ENCODE results near the gene SLC22A13.
"Not testable (repeated sequence)": the region's sequence is repeated elsewhere in the genome, so short reads cannot be mapped to it uniquely, and the experiment has no call there.

Gene SLC22A13, protein sequence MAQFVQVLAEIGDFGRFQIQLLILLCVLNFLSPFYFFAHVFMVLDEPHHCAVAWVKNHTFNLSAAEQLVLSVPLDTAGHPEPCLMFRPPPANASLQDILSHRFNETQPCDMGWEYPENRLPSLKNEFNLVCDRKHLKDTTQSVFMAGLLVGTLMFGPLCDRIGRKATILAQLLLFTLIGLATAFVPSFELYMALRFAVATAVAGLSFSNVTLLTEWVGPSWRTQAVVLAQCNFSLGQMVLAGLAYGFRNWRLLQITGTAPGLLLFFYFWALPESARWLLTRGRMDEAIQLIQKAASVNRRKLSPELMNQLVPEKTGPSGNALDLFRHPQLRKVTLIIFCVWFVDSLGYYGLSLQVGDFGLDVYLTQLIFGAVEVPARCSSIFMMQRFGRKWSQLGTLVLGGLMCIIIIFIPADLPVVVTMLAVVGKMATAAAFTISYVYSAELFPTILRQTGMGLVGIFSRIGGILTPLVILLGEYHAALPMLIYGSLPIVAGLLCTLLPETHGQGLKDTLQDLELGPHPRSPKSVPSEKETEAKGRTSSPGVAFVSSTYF

DNA sequence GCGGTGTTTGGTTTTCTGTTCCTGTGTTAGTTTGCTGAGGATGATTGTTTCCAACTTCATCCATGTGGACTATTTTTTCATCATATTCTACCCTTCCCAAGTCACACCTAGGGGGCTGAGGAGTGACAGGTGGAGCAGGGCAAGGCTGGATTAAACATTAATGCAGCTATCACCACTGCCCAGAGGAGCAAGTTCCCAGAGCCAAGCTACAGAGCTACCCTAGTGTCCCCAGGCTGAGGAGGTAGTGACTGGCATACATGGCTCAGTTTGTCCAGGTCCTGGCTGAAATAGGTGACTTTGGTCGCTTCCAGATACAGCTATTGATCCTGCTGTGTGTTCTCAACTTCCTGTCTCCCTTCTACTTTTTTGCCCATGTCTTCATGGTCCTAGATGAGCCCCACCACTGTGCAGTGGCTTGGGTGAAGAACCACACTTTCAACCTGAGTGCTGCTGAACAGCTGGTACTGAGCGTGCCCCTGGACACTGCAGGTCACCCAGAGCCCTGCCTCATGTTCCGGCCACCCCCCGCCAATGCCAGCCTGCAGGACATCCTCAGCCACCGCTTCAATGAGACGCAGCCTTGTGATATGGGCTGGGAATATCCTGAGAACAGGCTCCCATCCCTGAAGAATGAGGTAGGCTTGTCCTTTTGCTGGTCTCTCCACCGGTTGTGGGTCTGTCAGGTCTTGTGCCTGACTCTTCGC, at the start of gene SLC22A13:
Gene SLC22A13, plus strand, starts transcription at position 209 of the 704 bp plus-strand sequence. Its CDS starts 49 bp downstream, at position 258.
- H3K4me1 ChIP-seq (ENCODE audit: control insufficient read depth, insufficient read depth, low read length) = no peaks in the 10 kb centered on the region
- H3K27ac ChIP-seq (ENCODE audit: low read depth, low read length) = no peak within 1 kb of the TSS
- no peaks in the 10 kb centered on the region for H3K27me3 ChIP-seq (ENCODE audit: control insufficient read depth, insufficient read depth, low read length)
- no peak within 1 kb of the TSS for H3K4me3 ChIP-seq (ENCODE audit: low read length)
- H3K36me3 ChIP-seq (ENCODE audit: control insufficient read depth, insufficient read depth, low read length) = no peaks in the 10 kb centered on the region
- no peak within 1 kb of the TSS for H3K9ac ChIP-seq (ENCODE audit: low read length)

DNA sequence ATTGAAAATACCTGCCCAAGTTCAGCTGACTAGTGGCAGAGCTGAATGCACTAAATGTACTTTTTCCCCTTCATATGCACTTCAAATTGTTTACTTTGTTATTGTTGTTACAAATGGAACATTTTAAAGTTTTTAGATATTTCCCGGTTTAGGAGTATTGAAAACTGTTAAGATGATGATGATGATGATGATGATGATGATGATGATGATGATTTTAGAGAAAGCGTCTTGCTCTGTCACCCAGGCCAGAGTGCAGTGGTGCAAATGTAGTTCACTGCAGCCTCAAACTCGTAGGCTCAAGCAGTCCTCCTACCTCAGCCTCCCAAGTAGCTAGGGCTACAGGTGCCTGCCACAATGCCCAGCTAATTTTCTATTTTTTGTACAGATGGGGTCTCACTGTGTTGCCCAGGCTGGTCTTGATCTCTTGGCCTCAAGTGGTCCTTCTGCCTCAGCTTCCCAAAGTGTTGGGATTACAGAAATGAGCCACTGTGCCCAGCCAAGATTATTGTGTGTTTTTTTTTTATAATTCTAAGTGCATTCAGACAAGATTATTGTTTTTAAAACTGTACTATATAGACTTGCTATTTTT, 45.9 kb upstream of the SLC22A13 start:
- H3K27ac ChIP-seq (ENCODE audit: low read depth, low read length) = no peak overlapping the region
- H3K4me3 ChIP-seq (ENCODE audit: low read length) = no peak overlapping the region
- no peaks in the 10 kb centered on the region for H3K27me3 ChIP-seq (ENCODE audit: control insufficient read depth, insufficient read depth, low read length)
- H3K36me3 ChIP-seq (ENCODE audit: control insufficient read depth, insufficient read depth, low read length) = peaks cover 4% of the 10 kb centered on the region
- no peak overlapping the region for H3K9ac ChIP-seq (ENCODE audit: low read length)
- no peaks in the 10 kb centered on the region for H3K4me1 ChIP-seq (ENCODE audit: control insufficient read depth, insufficient read depth, low read length)

DNA sequence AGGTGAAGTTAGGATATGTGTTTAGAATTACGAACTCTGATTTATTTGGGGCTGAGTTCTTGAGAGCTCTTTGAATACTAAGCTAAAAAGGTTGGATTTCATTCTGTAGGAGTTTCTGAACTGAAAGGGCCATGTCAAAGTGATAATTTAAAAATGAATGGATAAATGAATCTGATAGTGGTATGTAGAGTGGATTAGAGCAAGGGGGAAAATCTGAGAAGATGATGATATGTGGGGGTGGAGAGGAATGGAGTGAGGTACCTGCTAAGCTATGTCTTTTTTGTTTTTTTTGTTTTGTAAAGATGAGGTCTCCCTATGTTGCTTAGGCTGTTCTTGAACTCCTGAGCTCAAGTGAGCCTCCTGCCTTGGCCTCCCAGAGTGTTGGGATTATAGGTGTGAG, 44.6 kb upstream of the SLC22A13 start:
- Histone ChIP-seq H3K9ac (ENCODE audit: low read length) (no peak overlapping the region), H3K27ac (ENCODE audit: low read depth, low read length) (no peak overlapping the region), H3K4me3 (ENCODE audit: low read length) (no peak overlapping the region), H3K4me1 (ENCODE audit: control insufficient read depth, insufficient read depth, low read length) (no peaks in the 10 kb centered on the region), H3K36me3 (ENCODE audit: control insufficient read depth, insufficient read depth, low read length) (peaks cover 4% of the 10 kb centered on the region), H3K27me3 (ENCODE audit: control insufficient read depth, insufficient read depth, low read length) (no peaks in the 10 kb centered on the region)

DNA sequence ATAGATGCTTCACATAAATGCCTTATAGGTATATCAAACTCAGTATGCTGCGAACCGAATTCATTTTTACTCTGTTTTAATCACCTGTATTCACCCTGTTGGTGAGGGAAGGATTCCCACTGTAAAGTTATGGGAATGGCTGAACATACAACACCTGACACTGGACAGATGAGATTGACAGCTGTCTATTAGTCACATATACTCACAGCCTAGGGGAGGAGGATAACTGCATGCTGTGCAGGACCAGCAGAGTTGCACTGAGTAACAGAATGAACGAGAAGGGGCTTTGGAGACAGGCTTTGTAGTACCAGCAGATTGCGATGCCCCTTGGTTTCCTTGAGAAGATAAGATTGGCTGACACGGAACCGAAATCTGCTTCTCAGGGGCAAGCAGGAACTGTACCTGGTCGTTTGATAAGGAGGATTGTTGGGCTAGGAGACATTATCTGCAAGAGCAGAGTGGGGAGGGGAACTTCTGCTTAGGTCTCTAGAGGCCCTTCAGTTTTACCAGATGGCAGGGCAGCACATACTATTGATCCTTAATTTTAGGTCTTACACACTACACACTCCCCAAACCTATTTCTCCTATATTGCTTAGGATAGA, 43.5 kb upstream of the SLC22A13 start:
- Histone ChIP-seq H3K4me1 (ENCODE audit: control insufficient read depth, insufficient read depth, low read length) (no peaks in the 10 kb centered on the region), H3K36me3 (ENCODE audit: control insufficient read depth, insufficient read depth, low read length) (peaks cover 4% of the 10 kb centered on the region), H3K27me3 (ENCODE audit: control insufficient read depth, insufficient read depth, low read length) (no peaks in the 10 kb centered on the region), H3K27ac (ENCODE audit: low read depth, low read length) (no peak overlapping the region), H3K4me3 (ENCODE audit: low read length) (no peak overlapping the region), H3K9ac (ENCODE audit: low read length) (no peak overlapping the region)

DNA sequence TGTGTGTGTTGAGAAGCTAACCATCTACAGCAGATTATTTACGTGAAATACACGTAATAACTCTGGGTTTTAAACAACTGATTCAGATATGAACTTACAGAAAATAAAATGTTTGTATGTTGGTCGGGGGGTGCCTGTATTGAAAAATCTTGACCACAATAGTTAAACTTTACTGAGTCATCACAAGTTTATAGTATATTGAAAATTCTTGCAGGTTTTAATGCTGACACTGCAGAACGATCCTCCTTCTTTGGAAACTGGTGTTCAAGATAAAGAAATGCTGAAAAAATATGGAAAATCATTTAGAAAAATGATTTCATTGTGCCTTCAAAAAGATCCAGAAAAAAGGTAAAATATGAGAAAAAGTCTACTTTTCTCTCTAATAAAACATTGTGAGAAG, 41.3 kb upstream of the SLC22A13 start:
- Histone ChIP-seq H3K4me3 (ENCODE audit: low read length) (no peak overlapping the region), H3K9ac (ENCODE audit: low read length) (no peak overlapping the region), H3K36me3 (ENCODE audit: control insufficient read depth, insufficient read depth, low read length) (peaks cover 6% of the 10 kb centered on the region), H3K27ac (ENCODE audit: low read depth, low read length) (no peak overlapping the region), H3K4me1 (ENCODE audit: control insufficient read depth, insufficient read depth, low read length) (no peaks in the 10 kb centered on the region), H3K27me3 (ENCODE audit: control insufficient read depth, insufficient read depth, low read length) (no peaks in the 10 kb centered on the region)

DNA sequence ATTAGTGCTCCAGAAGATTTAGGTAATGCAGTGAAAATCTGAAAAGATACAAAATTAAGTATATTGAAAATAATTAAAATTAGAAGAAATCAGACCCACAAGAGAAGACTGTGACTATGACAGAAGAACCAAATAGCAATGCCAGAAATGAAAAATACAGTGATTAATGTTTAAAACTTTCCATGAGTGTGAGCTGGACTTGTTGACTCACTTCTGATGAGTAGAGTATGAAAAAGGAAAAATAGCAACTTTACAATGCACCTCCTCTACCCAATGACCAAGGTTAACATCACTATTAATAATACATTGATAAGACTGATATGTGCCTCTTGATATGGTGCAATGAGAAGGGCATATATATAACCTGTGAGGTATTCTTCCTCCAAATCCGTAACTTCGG, 39.3 kb upstream of the SLC22A13 start:
- H3K4me1 ChIP-seq (ENCODE audit: control insufficient read depth, insufficient read depth, low read length) = no peaks in the 10 kb centered on the region
- H3K36me3 ChIP-seq (ENCODE audit: control insufficient read depth, insufficient read depth, low read length) = peaks cover 6% of the 10 kb centered on the region
- no peak overlapping the region for H3K9ac ChIP-seq (ENCODE audit: low read length)

DNA sequence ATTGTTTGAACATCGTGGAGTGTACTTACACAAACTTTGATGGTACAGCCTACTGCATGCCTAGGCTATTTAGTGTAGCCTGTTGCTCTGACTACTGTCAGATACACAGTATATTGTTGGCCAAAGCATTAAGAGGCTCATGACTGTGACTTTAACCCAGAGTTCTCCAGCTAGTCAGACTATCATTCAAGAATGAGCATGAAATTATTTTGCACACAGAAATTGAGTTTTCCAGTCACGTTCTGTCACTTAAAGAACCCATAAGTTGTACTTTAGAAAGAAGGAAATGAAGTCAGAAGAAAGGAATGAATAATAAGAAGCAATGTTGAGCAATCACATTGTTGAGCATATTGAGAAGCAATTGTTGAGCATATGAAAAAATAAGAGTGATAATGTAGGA, 37.6 kb upstream of the SLC22A13 start:
- H3K27me3 ChIP-seq (ENCODE audit: control insufficient read depth, insufficient read depth, low read length) = no peaks in the 10 kb centered on the region
- H3K4me3 ChIP-seq (ENCODE audit: low read length) = no peak overlapping the region
- no peaks in the 10 kb centered on the region for H3K4me1 ChIP-seq (ENCODE audit: control insufficient read depth, insufficient read depth, low read length)
- H3K9ac ChIP-seq (ENCODE audit: low read length) = no peak overlapping the region
- H3K36me3 ChIP-seq (ENCODE audit: control insufficient read depth, insufficient read depth, low read length) = peaks cover 6% of the 10 kb centered on the region
- H3K27ac ChIP-seq (ENCODE audit: low read depth, low read length) = no peak overlapping the region

More for the DNA sequence above, 39.3 kb upstream of the SLC22A13 start:
- Histone ChIP-seq H3K27ac (ENCODE audit: low read depth, low read length) (no peak overlapping the region), H3K27me3 (ENCODE audit: control insufficient read depth, insufficient read depth, low read length) (no peaks in the 10 kb centered on the region), H3K4me3 (ENCODE audit: low read length) (no peak overlapping the region)

DNA sequence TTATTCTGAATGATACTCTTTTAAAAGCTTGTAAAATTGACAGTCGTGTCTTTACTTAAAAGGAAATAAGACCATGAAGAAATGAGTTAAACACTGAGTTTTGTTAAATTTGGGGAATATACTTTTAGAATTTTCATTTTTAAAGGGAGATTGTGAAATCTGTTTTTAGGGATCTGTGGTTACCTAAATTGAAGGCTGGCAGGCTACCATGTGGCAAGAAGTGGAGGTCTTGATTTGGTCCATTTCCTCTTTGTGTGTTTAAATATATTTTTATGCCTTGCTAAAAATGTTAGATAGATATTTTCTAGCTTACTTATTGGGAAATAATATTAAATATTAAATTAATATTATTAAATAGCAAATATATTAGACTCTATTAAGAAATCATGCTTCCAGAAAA, 36.6 kb upstream of the SLC22A13 start:
- Histone ChIP-seq H3K27me3 (ENCODE audit: control insufficient read depth, insufficient read depth, low read length) (no peaks in the 10 kb centered on the region), H3K4me3 (ENCODE audit: low read length) (no peak overlapping the region), H3K4me1 (ENCODE audit: control insufficient read depth, insufficient read depth, low read length) (no peaks in the 10 kb centered on the region), H3K27ac (ENCODE audit: low read depth, low read length) (no peak overlapping the region), H3K36me3 (ENCODE audit: control insufficient read depth, insufficient read depth, low read length) (peaks cover 4% of the 10 kb centered on the region), H3K9ac (ENCODE audit: low read length) (no peak overlapping the region)

DNA sequence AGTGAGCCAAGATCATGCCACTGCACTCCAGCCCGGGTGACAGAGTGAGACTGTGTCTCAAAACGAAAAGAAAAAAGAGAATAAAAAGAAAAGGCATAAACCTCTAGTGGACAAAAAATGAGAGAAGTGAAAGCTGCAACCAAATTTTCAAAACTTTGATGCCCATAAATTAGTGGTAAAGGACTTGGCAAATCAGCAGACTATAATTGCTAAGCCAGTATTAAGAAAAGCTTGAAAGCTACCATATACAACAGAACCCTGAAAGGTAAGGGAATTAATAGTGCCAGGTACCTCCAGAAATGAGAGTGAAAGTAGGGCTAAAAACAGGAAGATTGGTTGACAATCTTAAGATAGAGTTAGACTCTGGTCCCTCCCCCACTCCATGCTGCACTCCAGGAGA, 32.9 kb upstream of the SLC22A13 start:
- Histone ChIP-seq H3K4me3 (ENCODE audit: low read length) (no peak overlapping the region), H3K36me3 (ENCODE audit: control insufficient read depth, insufficient read depth, low read length) (peaks cover 8% of the 10 kb centered on the region), H3K27ac (ENCODE audit: low read depth, low read length) (no peak overlapping the region), H3K27me3 (ENCODE audit: control insufficient read depth, insufficient read depth, low read length) (no peaks in the 10 kb centered on the region), H3K4me1 (ENCODE audit: control insufficient read depth, insufficient read depth, low read length) (no peaks in the 10 kb centered on the region), H3K9ac (ENCODE audit: low read length) (no peak overlapping the region)

DNA sequence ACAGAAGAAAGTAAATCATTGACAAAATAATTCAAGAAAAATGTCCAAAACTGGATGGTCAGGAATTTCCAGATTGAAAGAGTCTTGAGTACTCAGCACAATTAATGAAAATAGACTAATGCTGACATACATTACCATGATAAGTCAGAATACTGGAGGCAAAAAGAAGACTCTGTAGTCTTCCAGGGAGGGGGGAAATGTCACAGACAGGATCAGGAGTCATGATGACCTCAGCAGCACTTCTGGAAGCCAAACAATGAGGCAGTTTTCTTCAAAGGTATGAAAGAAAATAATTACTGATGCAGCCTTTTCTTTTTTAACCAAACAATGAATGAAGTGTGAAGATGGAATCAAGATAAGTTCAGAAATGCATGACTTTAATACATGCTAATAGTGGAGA, 30.1 kb upstream of the SLC22A13 start:
- H3K9ac ChIP-seq (ENCODE audit: low read length) = no peak overlapping the region
- no peaks in the 10 kb centered on the region for H3K27me3 ChIP-seq (ENCODE audit: control insufficient read depth, insufficient read depth, low read length)
- H3K4me1 ChIP-seq (ENCODE audit: control insufficient read depth, insufficient read depth, low read length) = no peaks in the 10 kb centered on the region
- H3K36me3 ChIP-seq (ENCODE audit: control insufficient read depth, insufficient read depth, low read length) = peaks cover 9% of the 10 kb centered on the region
- H3K27ac ChIP-seq (ENCODE audit: low read depth, low read length) = no peak overlapping the region
- H3K4me3 ChIP-seq (ENCODE audit: low read length) = no peak overlapping the region

DNA sequence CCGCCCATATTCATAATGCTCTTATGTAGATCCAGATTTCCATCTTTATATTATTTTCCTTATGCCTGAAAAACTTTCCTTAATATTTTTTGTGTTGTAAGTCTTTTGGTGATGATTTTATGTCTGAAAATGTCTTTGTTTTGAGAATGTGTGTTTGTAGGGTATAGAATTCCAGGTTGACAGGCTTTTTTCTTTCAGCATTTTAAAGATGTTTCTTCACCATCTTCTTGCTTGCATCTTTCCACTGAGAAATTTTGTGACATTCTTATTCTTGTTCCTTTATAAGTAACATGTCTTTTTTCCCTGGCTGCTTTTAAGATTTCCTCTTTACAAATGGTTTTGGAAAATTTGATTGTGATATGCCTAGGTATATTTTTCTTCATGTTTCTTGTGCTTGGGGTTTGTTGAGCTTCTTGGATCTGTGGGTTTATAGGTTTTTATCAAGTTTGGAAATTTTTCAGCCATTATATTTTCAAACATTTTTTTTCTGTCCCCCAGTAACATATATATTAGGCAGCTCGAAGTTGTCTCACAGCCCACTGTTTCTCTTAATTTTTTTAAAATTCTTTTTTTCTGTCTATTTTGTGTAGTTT, 27.1 kb upstream of the SLC22A13 start:
- H3K36me3 ChIP-seq (ENCODE audit: control insufficient read depth, insufficient read depth, low read length) = peaks cover 9% of the 10 kb centered on the region
- no peak overlapping the region for H3K27ac ChIP-seq (ENCODE audit: low read depth, low read length)

DNA sequence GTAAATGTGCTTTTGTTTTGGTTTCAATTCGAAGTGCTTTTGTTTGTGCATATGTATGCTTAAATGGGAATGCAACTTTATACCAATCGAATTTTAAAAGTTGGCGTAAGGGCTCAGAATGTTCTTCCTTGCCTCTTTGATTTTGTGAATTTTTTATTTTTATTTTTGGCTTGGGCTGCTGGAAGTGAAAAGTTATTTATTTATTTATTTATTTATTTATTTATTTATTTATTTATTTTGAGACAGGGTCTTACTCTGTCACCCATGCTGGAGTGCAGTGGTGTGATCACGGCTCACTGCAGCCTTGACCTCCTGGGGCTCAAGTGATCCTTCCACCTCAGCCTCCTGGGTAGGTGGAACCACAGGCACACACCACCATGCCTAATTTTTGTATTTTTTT, 22.8 kb upstream of the SLC22A13 start:
- H3K4me1 ChIP-seq (ENCODE audit: control insufficient read depth, insufficient read depth, low read length); H3K4me3 ChIP-seq (ENCODE audit: low read length); H3K27ac ChIP-seq (ENCODE audit: low read depth, low read length); H3K36me3 ChIP-seq (ENCODE audit: control insufficient read depth, insufficient read depth, low read length); H3K9ac ChIP-seq (ENCODE audit: low read length); H3K27me3 ChIP-seq (ENCODE audit: control insufficient read depth, insufficient read depth, low read length): not testable (repeated sequence)

More for the DNA sequence above, 27.1 kb upstream of the SLC22A13 start:
- no peak overlapping the region for H3K4me3 ChIP-seq (ENCODE audit: low read length)
- no peak overlapping the region for H3K9ac ChIP-seq (ENCODE audit: low read length)
- H3K27me3 ChIP-seq (ENCODE audit: control insufficient read depth, insufficient read depth, low read length) = no peaks in the 10 kb centered on the region
- H3K4me1 ChIP-seq (ENCODE audit: control insufficient read depth, insufficient read depth, low read length) = no peaks in the 10 kb centered on the region

Measured in rectal smooth muscle tissue (tissue), 1 donor.